HepG2 (cell line): ENCODE measurements around the gene UAP1L1.

Experiments
- CHD2 ChIP-seq: IDR thresholded peaks from 2 replicates; pipeline ENCODE4 v1.6.1; 2011; ENCODE audit warnings: low read depth, low read length, improper control_type of control experiment
- CTCF ChIP-seq: sonication (generic); formaldehyde crosslinking; IDR thresholded peaks from 2 replicates; pipeline ENCODE4 v1.5.0; 2020; ENCODE audit warnings: mild to moderate bottlenecking, missing genetic modification reagents, moderate library complexity
- DPF2 ChIP-seq: sonication (generic); formaldehyde crosslinking; IDR thresholded peaks from 2 replicates; pipeline ENCODE4 v1.4.0; 2020; ENCODE audit warnings: mild to moderate bottlenecking, low read depth, missing genetic modification reagents, borderline replicate concordance
- EP300 ChIP-seq, 3 experiments: sonication (generic) in 1 of 3; formaldehyde crosslinking in 1 of 3; IDR thresholded peaks; 2 replicates each; pipeline versions ENCODE4 v1.5.1 to v1.6.1; 2011 to 2020; ENCODE audit warnings: low read depth in 2 of 3, low read length in 2 of 3, borderline replicate concordance in 1 of 3, improper control_type of control experiment in 1 of 3, mild to moderate bottlenecking in 1 of 3, missing genetic modification reagents in 1 of 3, moderate library complexity in 1 of 3
- FOXA3 ChIP-seq: IDR thresholded peaks from 2 replicates; pipeline ENCODE4 v1.6.1; 2016; ENCODE audit warnings: missing genetic modification reagents, missing compliant biosample characterization
- HNRNPL ChIP-seq: fragments of 200-400 bp; formaldehyde crosslinking; IDR thresholded peaks from 2 replicates; pipeline ENCODE4 v1.6.1; 2017; ENCODE audit warnings: mild to moderate bottlenecking, low read depth, low read length
- JUNB ChIP-seq: sonication (generic); formaldehyde crosslinking; IDR thresholded peaks from 2 replicates; pipeline ENCODE4 v1.8.0; 2022; ENCODE audit warnings: missing genetic modification reagents, mild to moderate bottlenecking, borderline replicate concordance
- NCOR1 ChIP-seq: fragments of 200-600 bp; sonication (generic); IDR thresholded peaks from 2 replicates; pipeline ENCODE4 v1.7.0; 2017; ENCODE audit warnings: antibody characterized with exemption, low read length, borderline replicate concordance
- PAF1 ChIP-seq: IDR thresholded peaks from 2 replicates; pipeline ENCODE4 v1.6.1; 2016; ENCODE audit warnings: missing genetic modification reagents, missing compliant biosample characterization
- TAF1 ChIP-seq: sonication (generic); formaldehyde crosslinking; IDR thresholded peaks from 2 replicates; pipeline ENCODE4 v1.4.0; 2020; ENCODE audit warnings: missing genetic modification reagents
- TBL1XR1 ChIP-seq: fragments of 150-350 bp; IDR thresholded peaks from 2 replicates; pipeline ENCODE4 v1.6.1; 2014; ENCODE audit warnings: borderline replicate concordance, low read length; ENCODE audit not compliant: partially characterized antibody
- TF ChIP-seq, protein P1 (sequence below): sonication (generic); formaldehyde crosslinking; IDR thresholded peaks from 2 replicates; pipeline ENCODE4 v1.4.0; 2020; ENCODE audit warnings: missing genetic modification reagents

DNA sequence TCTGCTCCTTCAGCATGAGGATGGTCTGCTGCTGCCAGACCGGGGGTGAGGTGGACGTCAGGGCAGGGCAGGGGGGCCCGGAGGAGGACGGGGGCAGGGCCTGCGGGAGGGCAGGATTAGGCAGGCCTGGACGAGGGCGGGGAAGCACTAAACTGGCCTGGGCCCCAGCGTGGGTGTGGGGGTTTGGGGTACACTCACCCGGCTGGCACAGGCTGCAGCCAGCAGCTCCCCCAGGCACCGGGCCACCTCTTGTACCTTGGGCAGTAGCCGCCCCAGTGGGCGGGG is 12.5 kb upstream of the UAP1L1 start:
- TF ChIP-seq HNRNPL, result no peak
- no peak for TF ChIP-seq TAF1 (CRISPR knock-in tag)
- no peak for TF ChIP-seq PAF1 (CRISPR knock-in tag)
- TF ChIP-seq TBL1XR1, result no peak
- TF ChIP-seq DPF2 (CRISPR knock-in tag), result no peak
- TF ChIP-seq NCOR1, result no peak
- TF ChIP-seq FOXA3 (CRISPR knock-in tag), result no peak
- no peak for TF ChIP-seq JUNB
- no peak for TF ChIP-seq CHD2
- TF ChIP-seq, protein P1, sequence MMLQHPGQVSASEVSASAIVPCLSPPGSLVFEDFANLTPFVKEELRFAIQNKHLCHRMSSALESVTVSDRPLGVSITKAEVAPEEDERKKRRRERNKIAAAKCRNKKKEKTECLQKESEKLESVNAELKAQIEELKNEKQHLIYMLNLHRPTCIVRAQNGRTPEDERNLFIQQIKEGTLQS, result no peak
- TF ChIP-seq CTCF, result no peak
- no peak for TF ChIP-seq EP300 (IDR thresholded peaks at IDR 0.05; ENCODE audit: low read depth in 2 of 2, low read length in 2 of 2)
- no peak for TF ChIP-seq EP300 (CRISPR knock-in tag; IDR thresholded peaks at IDR 0.05; ENCODE audit: borderline replicate concordance)
